Nephron progenitor cell (in vitro differentiated cells): ENCODE results near the gene TSFM.
"Not testable (repeated sequence)": the region's sequence is repeated elsewhere in the genome, so short reads cannot be mapped to it uniquely, and the experiment has no call there.

Source experiments
- DNase-seq: peaks from one replicate; pipeline ENCODE4 v3.0.0; 2021
- H3K27ac Mint-ChIP-seq: 2 replicates; pipeline ENCODE4 v1.8.0; 2021; ENCODE audit warnings: mild to moderate bottlenecking, moderate library complexity, mixed read lengths
- H3K27me3 Mint-ChIP-seq: 2 replicates; pipeline ENCODE4 v1.8.0; 2021; ENCODE audit warnings: mild to moderate bottlenecking, low read depth, mixed read lengths; ENCODE audit not compliant: poor library complexity
- H3K36me3 Mint-ChIP-seq: 2 replicates; pipeline ENCODE4 v1.8.0; 2021; ENCODE audit warnings: low read depth, mixed read lengths
- H3K4me1 Mint-ChIP-seq: 2 replicates; pipeline ENCODE4 v1.8.0; 2021; ENCODE audit warnings: mixed read lengths
- H3K4me3 Mint-ChIP-seq: 2 replicates; pipeline ENCODE4 v1.8.0; 2021; ENCODE audit warnings: mild to moderate bottlenecking, moderate library complexity, mixed read lengths
- H3K9me3 Mint-ChIP-seq: 2 replicates; pipeline ENCODE4 v1.8.0; 2021; ENCODE audit warnings: mild to moderate bottlenecking, moderate library complexity, mixed read lengths
- TF ChIP-seq, protein P1 (sequence below): fragments of 200-600 bp; sonication (generic); IDR thresholded peaks from 2 replicates; pipeline ENCODE4 v1.5.0; 2021; ENCODE audit warnings: antibody characterized with exemption

TSFM gene

DNA sequence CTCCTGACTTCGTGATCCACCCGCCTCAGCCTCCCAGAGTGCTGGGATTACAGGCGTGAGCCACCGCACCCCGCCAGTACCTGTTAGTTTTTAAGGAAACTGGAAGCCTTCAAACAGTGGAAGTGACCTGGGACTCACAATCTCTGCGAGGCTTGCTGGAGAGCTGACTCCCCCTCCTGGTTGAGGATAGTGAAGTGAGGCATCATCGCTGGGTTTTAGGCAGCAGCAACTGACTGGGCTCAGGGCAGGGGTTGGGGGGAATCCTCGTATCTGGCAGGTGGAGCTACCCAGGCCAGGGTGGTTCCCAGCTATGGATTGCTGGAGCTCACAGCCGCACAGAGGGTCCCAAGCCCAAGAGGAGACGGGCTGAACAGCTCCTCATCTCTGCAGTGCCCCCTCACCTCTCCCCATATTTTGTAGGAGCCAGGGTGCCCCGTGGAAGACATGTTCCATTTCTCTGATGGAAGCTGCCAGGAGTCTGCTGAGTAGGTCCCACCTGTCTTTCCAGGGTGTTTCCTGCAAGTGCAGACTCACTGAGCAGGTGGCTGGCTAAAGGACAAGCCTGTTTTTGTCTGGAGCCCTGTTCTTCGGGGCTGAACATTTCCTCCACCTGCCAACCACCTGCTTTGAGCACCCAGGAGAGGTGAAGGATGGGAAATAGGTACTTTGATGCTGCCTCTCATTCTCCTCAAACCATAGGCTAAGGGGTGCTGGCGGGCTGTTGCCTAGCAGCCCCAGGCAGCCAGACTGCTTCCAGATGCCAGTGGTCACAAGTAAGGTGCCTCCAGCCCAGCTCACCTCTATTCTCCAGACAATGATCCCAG, 32.8 kb downstream of the TSFM start:
- DNase-seq, result no peak
- no peak overlapping the region for H3K27ac Mint-ChIP-seq
- no peaks in the 10 kb centered on the region for H3K9me3 Mint-ChIP-seq
- peaks cover 8% of the 10 kb centered on the region for H3K4me1 Mint-ChIP-seq
- TF ChIP-seq, protein P1, sequence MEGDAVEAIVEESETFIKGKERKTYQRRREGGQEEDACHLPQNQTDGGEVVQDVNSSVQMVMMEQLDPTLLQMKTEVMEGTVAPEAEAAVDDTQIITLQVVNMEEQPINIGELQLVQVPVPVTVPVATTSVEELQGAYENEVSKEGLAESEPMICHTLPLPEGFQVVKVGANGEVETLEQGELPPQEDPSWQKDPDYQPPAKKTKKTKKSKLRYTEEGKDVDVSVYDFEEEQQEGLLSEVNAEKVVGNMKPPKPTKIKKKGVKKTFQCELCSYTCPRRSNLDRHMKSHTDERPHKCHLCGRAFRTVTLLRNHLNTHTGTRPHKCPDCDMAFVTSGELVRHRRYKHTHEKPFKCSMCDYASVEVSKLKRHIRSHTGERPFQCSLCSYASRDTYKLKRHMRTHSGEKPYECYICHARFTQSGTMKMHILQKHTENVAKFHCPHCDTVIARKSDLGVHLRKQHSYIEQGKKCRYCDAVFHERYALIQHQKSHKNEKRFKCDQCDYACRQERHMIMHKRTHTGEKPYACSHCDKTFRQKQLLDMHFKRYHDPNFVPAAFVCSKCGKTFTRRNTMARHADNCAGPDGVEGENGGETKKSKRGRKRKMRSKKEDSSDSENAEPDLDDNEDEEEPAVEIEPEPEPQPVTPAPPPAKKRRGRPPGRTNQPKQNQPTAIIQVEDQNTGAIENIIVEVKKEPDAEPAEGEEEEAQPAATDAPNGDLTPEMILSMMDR, result no peak
- no peaks in the 10 kb centered on the region for H3K27me3 Mint-ChIP-seq
- H3K36me3 Mint-ChIP-seq, result peaks cover 17% of the 10 kb centered on the region
- no peak overlapping the region for H3K4me3 Mint-ChIP-seq

DNA sequence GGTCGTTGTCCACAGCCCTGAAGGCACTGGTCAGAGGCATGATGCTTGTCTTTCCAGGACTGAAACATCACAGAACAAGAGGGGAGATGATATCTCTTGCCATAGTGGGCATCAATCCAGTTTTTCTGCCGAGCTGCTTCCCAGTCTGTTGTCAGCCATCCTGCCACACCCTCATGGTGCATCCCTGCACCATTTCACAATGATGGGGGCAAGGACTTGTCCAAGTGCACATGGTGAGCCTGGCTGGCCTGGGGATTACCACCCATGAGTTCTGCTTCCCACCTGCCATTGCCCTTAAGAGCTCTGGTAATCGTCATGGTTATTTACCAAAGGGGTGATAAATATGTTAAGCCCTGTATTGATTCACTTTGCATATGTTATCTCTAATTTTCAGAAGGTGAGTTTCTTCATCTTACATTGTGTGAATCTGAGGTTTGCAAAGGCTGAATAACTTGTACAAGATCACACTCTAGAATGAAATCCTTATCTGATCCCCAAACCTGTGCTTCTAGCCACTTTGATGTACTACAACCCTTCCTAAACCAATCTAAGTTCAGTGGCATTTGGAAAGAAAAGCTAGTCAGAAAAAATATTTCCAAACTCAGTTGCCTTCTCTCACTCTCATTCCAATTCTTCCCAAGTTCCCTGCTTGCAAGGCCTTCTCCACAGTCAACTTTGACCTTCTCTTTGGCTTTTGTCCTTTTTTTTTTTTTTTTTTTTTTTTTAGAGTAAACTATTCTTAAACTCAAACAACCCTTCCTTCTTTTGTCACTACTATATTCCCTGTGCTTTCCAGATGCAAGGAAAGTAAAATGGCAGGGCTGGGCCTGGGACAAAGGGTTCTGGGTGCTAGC, 33.6 kb downstream of the TSFM start:
- Mint-ChIP-seq H3K4me1 (peaks cover 8% of the 10 kb centered on the region), H3K9me3 (no peaks in the 10 kb centered on the region), H3K4me3 (no peak overlapping the region), H3K36me3 (peaks cover 21% of the 10 kb centered on the region), H3K27ac (no peak overlapping the region), H3K27me3 (no peaks in the 10 kb centered on the region)
- no peak for DNase-seq
- TF ChIP-seq, protein P1, result no peak

DNA sequence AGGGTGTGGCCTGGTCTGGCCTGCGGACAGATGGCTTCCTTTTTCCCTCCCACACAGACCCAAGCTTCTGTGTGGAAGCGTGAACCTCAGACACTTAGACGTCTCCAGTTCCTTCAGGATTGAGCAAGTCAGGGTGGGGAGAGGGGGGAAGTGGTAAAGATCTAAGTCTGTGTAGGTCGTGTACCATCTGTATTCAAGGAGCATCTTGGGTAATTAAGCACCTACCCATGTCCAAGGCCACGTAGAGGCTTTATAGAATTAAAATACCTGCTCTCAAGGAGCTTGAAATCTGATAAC, 34.2 kb downstream of the TSFM start:
- Mint-ChIP-seq H3K4me1 (peaks cover 8% of the 10 kb centered on the region), H3K36me3 (peaks cover 21% of the 10 kb centered on the region), H3K27ac (no peak overlapping the region), H3K27me3 (no peaks in the 10 kb centered on the region), H3K9me3 (no peaks in the 10 kb centered on the region), H3K4me3 (no peak overlapping the region)
- no peak for DNase-seq
- TF ChIP-seq, protein P1, result no peak

DNA sequence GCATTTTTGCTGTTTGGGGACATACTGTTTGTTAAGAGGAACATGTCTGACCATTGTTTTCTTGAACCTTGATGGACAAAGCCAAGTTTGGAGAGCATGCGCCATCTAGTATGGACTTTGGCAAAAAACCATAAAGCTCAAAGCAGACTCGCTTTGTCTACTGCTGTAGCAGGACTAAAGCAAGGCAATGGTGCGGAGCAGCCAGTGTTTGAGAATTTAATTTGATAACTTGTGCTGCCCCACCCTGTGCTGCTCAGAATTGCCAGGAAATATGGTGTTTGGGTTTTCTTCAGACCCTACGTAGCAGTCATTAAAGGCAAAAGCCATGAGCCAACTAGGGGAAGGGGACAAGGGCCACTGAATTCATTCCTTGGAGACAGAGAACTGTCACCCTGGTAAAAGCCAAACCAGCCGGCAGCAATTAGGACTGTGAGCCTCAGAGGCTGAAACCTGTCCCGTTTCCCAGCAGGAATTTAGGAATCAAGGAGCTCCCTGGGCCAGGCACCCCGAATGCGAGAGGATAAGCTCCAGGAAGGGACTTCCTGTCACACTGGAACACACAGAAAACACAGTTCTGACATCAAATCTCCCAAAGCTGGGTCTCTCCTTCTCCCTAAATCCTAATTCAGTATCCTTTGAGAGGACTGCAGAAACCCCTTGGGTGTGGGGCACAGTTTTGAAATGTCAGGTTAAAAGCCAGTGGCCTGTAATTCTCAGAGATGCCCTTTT, 34.8 kb downstream of the TSFM start:
- no peaks in the 10 kb centered on the region for H3K9me3 Mint-ChIP-seq
- H3K27ac Mint-ChIP-seq, result no peak overlapping the region
- no peak for DNase-seq
- H3K4me3 Mint-ChIP-seq, result no peak overlapping the region
- H3K4me1 Mint-ChIP-seq, result peaks cover 8% of the 10 kb centered on the region
- TF ChIP-seq, protein P1, result no peak
- peaks cover 25% of the 10 kb centered on the region for H3K36me3 Mint-ChIP-seq
- H3K27me3 Mint-ChIP-seq, result no peaks in the 10 kb centered on the region

- H3K36me3 Mint-ChIP-seq, result peaks cover 30% of the 10 kb centered on the region
- not testable (repeated sequence) for H3K9me3 Mint-ChIP-seq, DNase-seq, H3K27me3 Mint-ChIP-seq, H3K4me3 Mint-ChIP-seq, H3K4me1 Mint-ChIP-seq, H3K27ac Mint-ChIP-seq
Observed at GRCh38 chr12:57817990-57818331, 35.4 kb downstream of the TSFM start.

- DNase-seq, H3K4me1 Mint-ChIP-seq: not testable (repeated sequence)
- H3K36me3 Mint-ChIP-seq, result peaks cover 49% of the 10 kb centered on the region
Observed at GRCh38 chr12:57820119-57820518, 37.5 kb downstream of the TSFM start.

GRCh38 chr12:57821015-57821414, 38.4 kb downstream of the TSFM start:
- H3K27ac Mint-ChIP-seq, result peak overlapping the region; percentile 87
- H3K9me3 Mint-ChIP-seq, H3K27me3 Mint-ChIP-seq, H3K4me3 Mint-ChIP-seq, DNase-seq, H3K4me1 Mint-ChIP-seq: not testable (repeated sequence)
- H3K36me3 Mint-ChIP-seq, result peaks cover 57% of the 10 kb centered on the region

More at GRCh38 chr12:57820119-57820518, 37.5 kb downstream of the TSFM start:
- H3K27me3 Mint-ChIP-seq, H3K9me3 Mint-ChIP-seq, H3K4me3 Mint-ChIP-seq: not testable (repeated sequence)
- peak overlapping the region; percentile 87 for H3K27ac Mint-ChIP-seq
